K562 (cell line): ENCODE data around the gene GMPR2. TPM values are rescaled to one million over a fixed set of nuclear protein-coding genes. Genes with fewer than 3 reads are reported as not detected.
A peak's percentile ranks its signal among the peaks of the same experiment; 100 is the strongest.

Experiments used
- ATAC-seq: fragments of 200-7000 bp; cut with Tn5 transposase; 3 replicates; pipeline ENCODE4 v1.9.1; 2020; ENCODE audit warnings: moderate library complexity
- BruUV-seq: library from RNA; stranded (reverse); fragments of 400-500 nt; replicated peaks from 2 replicates; lab custom pipeline; 2021; lab: Mats Ljungman, UMichigan
- CTCF ChIA-PET: fragments of 300-600 bp; formaldehyde crosslinking; extraction: SDS; loops from one replicate; lab custom pipeline; 2021; ENCODE audit warnings: low intra/inter-chr PET ratio; lab: Yijun Ruan, JAX
- POLR2A ChIA-PET: fragments of 300-600, 350-650 bp; sonication (Branson Sonifier 250); formaldehyde crosslinking; extraction: SDS; loops from one replicate; lab custom pipeline; 2021; ENCODE audit warnings: antibody characterized with exemption, inconsistent platforms; lab: Yijun Ruan, JAX
- DNase-seq, 4 experiments: peaks; one replicate each; pipeline versions ENCODE4 v3.0.0 to v3.0.0-alpha.2; 2011 to 2018; ENCODE audit warnings: low spot score in 3 of 4, mixed read lengths in 3 of 4; ENCODE audit errors: extremely low read depth in 1 of 4
- FAIRE-seq: peaks from 2 replicates; lab custom pipeline; 2011; peaks lifted over from hg19 to GRCh38; lab: Jason Lieb, UNC
- H2AFZ ChIP-seq: 2 replicates; pipeline ENCODE4 v1.6.0; 2011; ENCODE audit warnings: low read depth, low read length, control low read depth, inconsistent platforms
- H3K27ac ChIP-seq: fragments of 200-600 bp; 3 replicates; pipeline ENCODE4 v1.8.0; 2011; ENCODE audit warnings: low read depth, mild to moderate bottlenecking, control low read depth, inconsistent platforms, low read length, moderate library complexity, mixed read lengths; ENCODE audit errors: extremely low read depth
- H3K27me3 ChIP-seq, 2 experiments: fragments of 300-600 bp in 1 of 2; 2 replicates in 1 of 2; 3 replicates in 1 of 2; pipeline versions ENCODE4 v1.6.0 to v1.8.0; 2011; ENCODE audit warnings: inconsistent platforms in 2 of 2, low read length in 2 of 2, mild to moderate bottlenecking in 1 of 2, mixed read lengths in 1 of 2, moderate library complexity in 1 of 2; ENCODE audit not compliant: control insufficient read depth in 2 of 2, insufficient read depth in 2 of 2
- H3K36me3 ChIP-seq: fragments of 300-600 bp; 3 replicates; pipeline ENCODE4 v1.8.0; 2011; ENCODE audit warnings: mild to moderate bottlenecking, low read length, inconsistent platforms; ENCODE audit not compliant: control insufficient read depth, insufficient read depth
- H3K4me1 ChIP-seq, 2 experiments: fragments of 200-600 bp in 1 of 2; replicated peaks in 1 of 2; 2 replicates in 1 of 2; 3 replicates in 1 of 2; pipeline versions ENCODE4 v1.5.1 to v1.8.0; 2011; ENCODE audit warnings: inconsistent platforms in 2 of 2, low read length in 2 of 2, mild to moderate bottlenecking in 1 of 2, mixed read lengths in 1 of 2, moderate library complexity in 1 of 2; ENCODE audit not compliant: control insufficient read depth in 2 of 2, insufficient read depth in 2 of 2
- H3K4me2 ChIP-seq: 2 replicates; pipeline ENCODE4 v1.6.1; 2011; ENCODE audit warnings: low read length, control low read depth, inconsistent platforms, mixed read lengths; ENCODE audit not compliant: insufficient read depth
- H3K4me3 ChIP-seq: fragments of 200-600 bp; sonication (generic), shearing (Covaris generic); 2 replicates; pipeline ENCODE4 v1.5.1; 2016; ENCODE audit warnings: control low read depth, inconsistent platforms
- H3K79me2 ChIP-seq: fragments of 200-600 bp; 3 replicates; pipeline ENCODE4 v1.8.0; 2011; ENCODE audit warnings: low read length, inconsistent platforms; ENCODE audit not compliant: control insufficient read depth, insufficient read depth
- H3K9ac ChIP-seq, 2 experiments: 2 replicates each; pipeline versions ENCODE4 v1.6.0 to v1.6.1; 2011; ENCODE audit warnings: low read depth in 2 of 2, low read length in 2 of 2, control low read depth in 1 of 2, inconsistent platforms in 1 of 2, mild to moderate bottlenecking in 1 of 2, mixed read lengths in 1 of 2; ENCODE audit not compliant: insufficient read depth in 1 of 2
- H3K9me1 ChIP-seq: one replicate; pipeline ENCODE4 v1.6.0; 2011; ENCODE audit warnings: inconsistent platforms, mild to moderate bottlenecking, low read length, moderate library complexity; ENCODE audit not compliant: control insufficient read depth, insufficient read depth
- H3K9me3 ChIP-seq: replicated peaks from 2 replicates; pipeline ENCODE4 v1.5.1; 2011; ENCODE audit warnings: low read depth, low read length, inconsistent platforms; ENCODE audit not compliant: control insufficient read depth, insufficient read depth
- H4K20me1 ChIP-seq: replicated peaks from 2 replicates; pipeline ENCODE4 v1.6.1; 2011; ENCODE audit warnings: low read length, inconsistent platforms, mixed read lengths; ENCODE audit not compliant: control insufficient read depth, insufficient read depth
- GTF2E2 ChIP-seq: fragments of 200-800 bp; sonication (Bioruptor generic); IDR thresholded peaks from 2 replicates; pipeline ENCODE4 v1.6.1; 2016; ENCODE audit warnings: missing genetic modification characterization, missing compliant biosample characterization
- HNRNPLL ChIP-seq: fragments of 200-400 bp; formaldehyde crosslinking; IDR thresholded peaks from 2 replicates; pipeline ENCODE4 v1.6.1; 2017; ENCODE audit warnings: low read length, low read depth, mild to moderate bottlenecking; ENCODE audit not compliant: poor library complexity, severe bottlenecking
- TBL1XR1 ChIP-seq, 2 experiments: IDR thresholded peaks; 2 replicates each; pipeline ENCODE4 v1.6.1; 2012; ENCODE audit warnings: improper control_type of control experiment in 2 of 2, low read length in 2 of 2, mild to moderate bottlenecking in 1 of 2
- WGBS: fragments of 100-300 bp; shearing (Covaris generic); methylation state at CpG from one replicate; pipeline ENCODE4 v1.1.6; 2016; ENCODE audit warnings: low coverage, mixed read lengths; ENCODE audit not compliant: insufficient coverage; ENCODE audit errors: missing lambda C conversion rate; 5-methylcytosine and 5-hydroxymethylcytosine counted together
- in situ Hi-C: fragments of 300-500 bp; cut with MboI; formaldehyde crosslinking; loops from 4 replicates; pipeline ENCODE4 v1.15.0; 2018; ENCODE audit warnings: inconsistent platforms, mixed read lengths
- intact Hi-C: fragments of 100-400 bp; cut with micrococcal nuclease; formaldehyde crosslinking; loops from 2 replicates; pipeline ENCODE4 v1.14.2; 2022
- polyA plus RNA-seq, 8 experiments: library from polyadenylated mRNA; depleted of rRNA in 4 of 8; stranded (reverse) in 5 of 8; unstranded in 3 of 8; fragments of >200 nt; fragmentation: Nextera tagmentation in 2 of 8; fragmentation: Illumina TruSeq in 1 of 8; extraction: Ambion mirVana in 2 of 8; extraction: Trizol in 1 of 8; gene quantifications; 2 replicates each; pipeline versions ENCODE4 v1.2.1 to v1.2.3, GENCODE V29; 2011 to 2014; ENCODE audit warnings: inconsistent platforms in 1 of 8, missing spikeins in 1 of 8
- total RNA-seq, 7 experiments: library from RNA; depleted of rRNA in 6 of 7; stranded (reverse); fragments of >200 nt in 6 of 7; fragmentation: Illumina TruSeq in 2 of 7; extraction: Trizol in 2 of 7; gene quantifications; 2 replicates each; pipeline versions ENCODE4 v1.2.1 to v1.2.3, GENCODE V29; 2011 to 2021; ENCODE audit warnings: low replicate concordance in 1 of 7

Gene GMPR2
- total and polyA plus RNA-seq, 9 of the 15 experiments (the other 6 are each of a cell fraction or from before 2014, with no cell fraction given): 26.4 to 67.4 (median 36.3) TPM

GRCh38 chr14:24186831-24187538 lies 45.7 kb upstream of the GMPR2 start:
- DNase-seq: no peak
- ATAC-seq: no peak
- peak overlapping the region; percentile 71; the same call in 1 of the 2 replicates for H3K4me3 ChIP-seq
- FAIRE-seq: no peak
- H3K9me3 ChIP-seq: no peaks in the 10 kb centered on the region
- peaks cover 18% of the 10 kb centered on the region for H3K79me2 ChIP-seq
- H2AFZ ChIP-seq: no peak overlapping the region
- peaks cover 9% of the 10 kb centered on the region; the same call in 1 of the 2 replicates for H4K20me1 ChIP-seq
- intact Hi-C loops: no loop called here
- H3K9ac ChIP-seq: peak overlapping the region; percentile 87 to 91; a peak in 3 of 4 replicates
- no peaks in the 10 kb centered on the region for H3K27me3 ChIP-seq
- BruUV-seq: no TSS peak
- TF ChIP-seq HNRNPLL: peak; percentile 14
- TF ChIP-seq TBL1XR1 (IDR thresholded peaks at IDR 0.05; ENCODE audit: low read length in 2 of 2): no peak
- TF ChIP-seq, all 486 proteins: peak for 1
- Histone ChIP-seq H3K9me1 (peaks cover 3% of the 10 kb centered on the region), H3K4me2 (0 out of 2 replicates have a peak overlapping the region, but pooled peaks have one; percentile 87), H3K27ac (no peak overlapping the region), H3K4me1 (peaks cover 0 to 21% of the 10 kb centered on the region in 2 experiments; a peak in 3 of 5 replicates), H3K36me3 (peaks cover 71% of the 10 kb centered on the region; the same call in 2 of the 3 replicates)
- CTCF ChIA-PET: no interaction called here
- in situ Hi-C loops: no loop called here
- POLR2A ChIA-PET: no interaction called here
- WGBS: 81% methylated on average over 7 of the region's 10 CpGs

- 31% methylated on average over 2 of the region's 2 CpGs for WGBS
- no peak for DNase-seq
- in situ Hi-C loops (no loop called here), intact Hi-C loops (no loop called here)
- peaks cover 3% of the 10 kb centered on the region for H3K9me1 ChIP-seq
- peak overlapping the region; percentile 87 for H3K4me2 ChIP-seq
- H3K9ac ChIP-seq: peak overlapping the region; percentile 87 to 91
- no TSS peak for BruUV-seq
- H4K20me1 ChIP-seq: peaks cover 9% of the 10 kb centered on the region; the same call in 1 of the 2 replicates
- ChIA-PET POLR2A (no interaction called here), CTCF (no interaction called here)
- peaks cover 71% of the 10 kb centered on the region; the same call in 2 of the 3 replicates for H3K36me3 ChIP-seq
- no peak overlapping the region for H3K27ac ChIP-seq
- FAIRE-seq: no peak
- H3K79me2 ChIP-seq: peaks cover 23% of the 10 kb centered on the region
- peak overlapping the region; percentile 71 for H3K4me3 ChIP-seq
- H3K9me3 ChIP-seq: no peaks in the 10 kb centered on the region
- TF ChIP-seq GTF2E2 (tag): no peak
- H2AFZ ChIP-seq: no peak overlapping the region
- H3K4me1 ChIP-seq: peaks cover 0 to 21% of the 10 kb centered on the region in 2 experiments; a peak in 3 of 5 replicates
- H3K27me3 ChIP-seq: no peaks in the 10 kb centered on the region
- ATAC-seq: no peak
Measured at GRCh38 chr14:24187539-24187915, 45.2 kb upstream of the GMPR2 start.
